Liver (tissue), 9 donors: ENCODE results near the gene ARL13A. TPM values are rescaled to one million over a fixed set of nuclear protein-coding genes. Genes with fewer than 3 reads are reported as not detected.

Experiments
- DNase-seq: peaks from one replicate; pipeline ENCODE4 v3.0.0-alpha.2; 2017; ENCODE audit warnings: low spot score
- H3K27ac ChIP-seq, 2 donors: one replicate each; pipeline ENCODE4 v1.7.0; 2013; ENCODE audit warnings: inconsistent platforms in 2 of 2, low read length in 2 of 2, control low read depth in 1 of 2, low read depth in 1 of 2, mild to moderate bottlenecking in 1 of 2
- H3K27me3 ChIP-seq, 4 donors: one replicate each; pipeline versions ENCODE4 v1.6.1 to v1.7.0; 2013; ENCODE audit warnings: low read length in 3 of 4, inconsistent platforms in 1 of 4, mild to moderate bottlenecking in 1 of 4, moderate library complexity in 1 of 4; ENCODE audit not compliant: control insufficient read depth in 4 of 4, insufficient read depth in 4 of 4
- H3K36me3 ChIP-seq, 4 donors: one replicate each; pipeline versions ENCODE4 v1.6.1 to v1.7.0; 2013; ENCODE audit warnings: low read length in 3 of 4, mild to moderate bottlenecking in 3 of 4, low read depth in 1 of 4, moderate library complexity in 1 of 4; ENCODE audit not compliant: control insufficient read depth in 4 of 4, insufficient read depth in 3 of 4
- H3K4me1 ChIP-seq, 4 donors: one replicate each; pipeline versions ENCODE4 v1.6.1 to v1.7.0; 2013; ENCODE audit warnings: low read length in 3 of 4, mild to moderate bottlenecking in 3 of 4, moderate library complexity in 1 of 4; ENCODE audit not compliant: control insufficient read depth in 4 of 4, insufficient read depth in 4 of 4
- H3K4me3 ChIP-seq, 3 donors: one replicate each; pipeline versions ENCODE4 v1.6.1 to v1.7.0; 2013; ENCODE audit warnings: low read length in 3 of 3, control low read depth in 1 of 3, low read depth in 1 of 3, mild to moderate bottlenecking in 1 of 3
- H3K9ac ChIP-seq, 2 donors: one replicate each; pipeline ENCODE4 v1.7.0; 2013; ENCODE audit warnings: low read length in 2 of 2, mild to moderate bottlenecking in 2 of 2, moderate library complexity in 2 of 2, control low read depth in 1 of 2, low read depth in 1 of 2
- H3K9me3 ChIP-seq, 4 donors: one replicate each; pipeline versions ENCODE4 v1.6.1 to v1.7.0; 2013; ENCODE audit warnings: low read length in 3 of 4; ENCODE audit not compliant: control insufficient read depth in 4 of 4
- ATF3 ChIP-seq: IDR thresholded peaks from 2 replicates; pipeline ENCODE4 v1.6.1; 2016; ENCODE audit warnings: antibody characterized with exemption
- CTCF ChIP-seq: fragments of 150-350 bp; IDR thresholded peaks from 2 replicates; pipeline ENCODE4 v1.5.1; 2017; ENCODE audit warnings: improper control_type of control experiment, low read depth, low read length; ENCODE audit not compliant: missing input control
- EGR1 ChIP-seq, 2 donors: IDR thresholded peaks; 2 replicates each; pipeline ENCODE4 v1.6.1; 2016 to 2018; ENCODE audit warnings: antibody characterized with exemption in 2 of 2, low read depth in 2 of 2
- FOXA1 ChIP-seq: IDR thresholded peaks from 2 replicates; pipeline ENCODE4 v1.6.1; 2016; ENCODE audit warnings: antibody characterized with exemption
- FOXA2 ChIP-seq: IDR thresholded peaks from 2 replicates; pipeline ENCODE4 v1.6.1; 2016; ENCODE audit warnings: antibody characterized with exemption
- GABPA ChIP-seq, 2 donors: IDR thresholded peaks in 1 of 2; conservative IDR thresholded peaks in 1 of 2; 2 replicates each; pipeline ENCODE4 v1.6.1; 2016; ENCODE audit warnings: antibody characterized with exemption in 2 of 2, mild to moderate bottlenecking in 1 of 2, moderate library complexity in 1 of 2
- HNF4A ChIP-seq, 2 donors: conservative IDR thresholded peaks; 2 replicates each; pipeline ENCODE4 v1.6.1; 2016; ENCODE audit warnings: antibody characterized with exemption in 2 of 2, mild to moderate bottlenecking in 2 of 2
- HNF4G ChIP-seq: IDR thresholded peaks from 2 replicates; pipeline ENCODE4 v1.6.1; 2016; ENCODE audit warnings: antibody characterized with exemption
- JUND ChIP-seq, 2 donors: IDR thresholded peaks; 2 replicates each; pipeline ENCODE4 v1.6.1; 2016; ENCODE audit warnings: antibody characterized with exemption in 2 of 2
- MAX ChIP-seq: IDR thresholded peaks from 2 replicates; pipeline ENCODE4 v1.6.1; 2016; ENCODE audit warnings: antibody characterized with exemption
- NR2F2 ChIP-seq: IDR thresholded peaks from 2 replicates; pipeline ENCODE4 v1.6.1; 2016; ENCODE audit warnings: antibody characterized with exemption
- RAD21 ChIP-seq, 2 donors: IDR thresholded peaks; 2 replicates each; pipeline ENCODE4 v1.6.1; 2016; ENCODE audit warnings: antibody characterized with exemption in 2 of 2, mild to moderate bottlenecking in 2 of 2
- REST ChIP-seq: IDR thresholded peaks from 2 replicates; pipeline ENCODE4 v1.6.1; 2016; ENCODE audit warnings: antibody characterized with exemption, mild to moderate bottlenecking
- RXRA ChIP-seq, 2 donors: IDR thresholded peaks; 2 replicates each; pipeline ENCODE4 v1.6.1; 2017 to 2018; ENCODE audit warnings: antibody characterized with exemption in 2 of 2, mild to moderate bottlenecking in 1 of 2
- SP1 ChIP-seq: IDR thresholded peaks from 2 replicates; pipeline ENCODE4 v1.6.1; 2018; ENCODE audit warnings: antibody characterized with exemption, mild to moderate bottlenecking
- TAF1 ChIP-seq: conservative IDR thresholded peaks from 2 replicates; pipeline ENCODE4 v1.6.1; 2016; ENCODE audit warnings: antibody characterized with exemption, mild to moderate bottlenecking
- YY1 ChIP-seq: IDR thresholded peaks from 2 replicates; pipeline ENCODE4 v1.6.1; 2016; ENCODE audit warnings: antibody characterized with exemption, mild to moderate bottlenecking
- ZBTB33 ChIP-seq: IDR thresholded peaks from 2 replicates; pipeline ENCODE4 v1.6.1; 2016; ENCODE audit warnings: antibody characterized with exemption
- WGBS: extraction: QIAGEN DNeasy Blood & Tissue Kit; methylation state at CpG from one replicate; pipeline ENCODE4 v1.1.7; 2013; 5-methylcytosine and 5-hydroxymethylcytosine counted together
- polyA plus RNA-seq, 2 donors: library from polyadenylated mRNA; stranded (reverse) in 1 of 2; unstranded in 1 of 2; fragments of 200-250 nt in 1 of 2; fragments of >200 nt in 1 of 2; fragmentation: Nextera tagmentation in 1 of 2; extraction: Ambion mirVana in 1 of 2; gene quantifications; one replicate each; pipeline versions ENCODE4 v1.2.1 to v1.2.3, GENCODE V29; 2013 to 2015
- total RNA-seq, 2 donors: library from RNA; depleted of rRNA; stranded (reverse); fragments of >200 nt; gene quantifications; one replicate each; pipeline ENCODE4 v1.2.3, GENCODE V29; 2014
- donor health status: healthy.
- donor health status: healthy.
- donor health status: healthy.
- donor health status: healthy.
- donor health status: healthy.

The ARL13A gene
- total and polyA plus RNA-seq, 4 donors, result not detected

- DNase-seq, result no peak
- no peak overlapping the region for H3K27ac ChIP-seq
- H3K4me1 ChIP-seq, result no peaks in the 10 kb centered on the region
- WGBS, result 96% methylated on average over 3 of the region's 3 CpGs
- no peak for TF ChIP-seq SP1
- H3K9me3 ChIP-seq, result no peaks in the 10 kb centered on the region
- H3K4me3 ChIP-seq, result no peak overlapping the region
- no peak overlapping the region for H3K9ac ChIP-seq
- peaks cover 0 to 2% (median 0%) of the 10 kb centered on the region in 4 donors for H3K27me3 ChIP-seq
- no peaks in the 10 kb centered on the region for H3K36me3 ChIP-seq
Measured at GRCh38 chrX:100944601-100945000, 24.9 kb upstream of the ARL13A start.

- Histone ChIP-seq H3K27ac (no peak overlapping the region), H3K36me3 (no peaks in the 10 kb centered on the region), H3K9me3 (no peaks in the 10 kb centered on the region), H3K27me3 (peaks cover 0 to 2% (median 0%) of the 10 kb centered on the region in 4 donors), H3K4me1 (no peaks in the 10 kb centered on the region), H3K9ac (no peak overlapping the region), H3K4me3 (no peak overlapping the region)
- TF ChIP-seq YY1, result no peak
- DNase-seq, result no peak
- 79% methylated on average over 2 of the region's 2 CpGs for WGBS
Measured at GRCh38 chrX:100946299-100946927, 23.1 kb upstream of the ARL13A start.

- Histone ChIP-seq H3K36me3 (no peaks in the 10 kb centered on the region), H3K9ac (no peak overlapping the region), H3K4me1 (no peaks in the 10 kb centered on the region), H3K27me3 (peaks cover 0 to 2% (median 0%) of the 10 kb centered on the region in 4 donors), H3K9me3 (no peaks in the 10 kb centered on the region), H3K4me3 (no peak overlapping the region), H3K27ac (no peak overlapping the region)
- no peak for TF ChIP-seq GABPA (IDR thresholded peaks at IDR 0.05 in 1 of 2, conservative IDR thresholded peaks at IDR 0.05 in 1 of 2)
- TF ChIP-seq JUND (IDR thresholded peaks at IDR 0.05), result no peak
- TF ChIP-seq FOXA2, result no peak
- no peak for TF ChIP-seq SP1
- no peak for TF ChIP-seq ATF3
- TF ChIP-seq HNF4A (conservative IDR thresholded peaks at IDR 0.05), result no peak
- no peak for TF ChIP-seq CTCF
- TF ChIP-seq RXRA (IDR thresholded peaks at IDR 0.05), result no peak
- TF ChIP-seq ZBTB33, result no peak
- TF ChIP-seq FOXA1, result no peak
- no peak for TF ChIP-seq RAD21 (IDR thresholded peaks at IDR 0.05)
- no peak for TF ChIP-seq EGR1 (IDR thresholded peaks at IDR 0.05; ENCODE audit: low read depth in 2 of 2)
- no peak for TF ChIP-seq HNF4G
- TF ChIP-seq TAF1, result no peak
- no peak for TF ChIP-seq YY1
- no peak for TF ChIP-seq NR2F2
- no peak for TF ChIP-seq REST
- TF ChIP-seq MAX, result no peak
- no peak for DNase-seq
- WGBS, result 96% methylated on average over 1 of the region's 1 CpG
Measured at GRCh38 chrX:100948557-100948956, 21.0 kb upstream of the ARL13A start.
